GM21526 (cell line): ENCODE results near the gene TSEN15.

Experiments used
- ATAC-seq: cut with Tn5 transposase; IDR thresholded peaks from one replicate; pipeline ENCODE4 v1.9.1; 2021; ENCODE audit warnings: moderate library complexity; ENCODE audit not compliant: unreplicated experiment, low FRiP score

The TSEN15 gene

DNA sequence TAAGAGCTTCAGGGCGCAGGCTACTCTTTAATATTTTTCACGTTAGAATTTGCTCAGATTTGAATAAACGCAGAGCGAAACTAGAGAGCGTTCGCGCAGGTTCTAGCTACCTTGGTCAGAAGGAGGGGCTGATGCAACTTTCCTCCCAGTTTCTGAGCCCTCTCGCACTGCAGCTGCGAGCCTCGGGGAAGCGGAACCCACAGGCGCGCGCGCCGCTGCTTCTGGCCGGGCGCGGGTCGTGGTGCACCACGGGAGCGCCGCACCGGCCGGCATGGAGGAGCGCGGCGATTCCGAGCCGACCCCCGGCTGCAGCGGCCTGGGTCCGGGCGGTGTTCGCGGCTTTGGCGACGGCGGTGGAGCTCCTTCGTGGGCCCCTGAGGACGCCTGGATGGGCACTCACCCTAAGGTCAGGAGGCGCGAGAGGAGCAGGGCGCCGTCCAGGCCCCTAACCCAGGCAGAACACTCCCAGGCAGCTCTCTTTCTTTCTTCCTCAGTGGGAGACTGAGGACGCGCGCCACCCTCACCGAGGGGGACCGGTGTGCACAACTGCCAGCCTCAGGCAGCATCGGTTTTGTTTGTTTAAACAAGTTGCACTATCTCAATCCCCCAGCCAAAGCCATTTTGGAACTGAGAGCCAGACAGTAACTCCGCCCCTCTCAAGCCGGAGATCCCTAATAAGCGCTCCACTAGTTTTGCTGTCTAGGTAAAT is at the start of gene TSEN15:
TSEN15 (plus strand) TSS at position 246 of the 709 bp plus-strand sequence; CDS start at position 272, 26 bp downstream.
- ATAC-seq: peak; percentile 97

DNA sequence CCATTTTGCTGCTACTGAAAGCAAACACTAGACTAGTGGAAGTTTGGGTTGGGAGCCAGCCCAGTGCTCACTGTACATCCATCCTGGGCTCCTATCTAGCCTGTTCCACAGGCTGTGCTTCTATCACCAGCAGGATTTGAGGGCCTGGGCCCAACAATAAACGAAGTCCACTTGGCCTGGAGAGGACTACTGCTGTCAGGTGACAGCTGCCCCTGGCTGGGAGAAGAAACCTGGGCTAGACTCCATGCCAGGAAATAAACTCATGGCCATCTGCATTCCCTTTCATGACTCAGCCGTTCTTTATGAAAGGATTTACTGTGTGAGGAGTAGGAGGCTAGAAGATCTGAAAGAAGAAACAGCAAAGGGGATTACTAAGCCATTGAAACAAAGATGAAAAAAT is 49.5 kb upstream of the TSEN15 start:
- no peak for ATAC-seq

DNA sequence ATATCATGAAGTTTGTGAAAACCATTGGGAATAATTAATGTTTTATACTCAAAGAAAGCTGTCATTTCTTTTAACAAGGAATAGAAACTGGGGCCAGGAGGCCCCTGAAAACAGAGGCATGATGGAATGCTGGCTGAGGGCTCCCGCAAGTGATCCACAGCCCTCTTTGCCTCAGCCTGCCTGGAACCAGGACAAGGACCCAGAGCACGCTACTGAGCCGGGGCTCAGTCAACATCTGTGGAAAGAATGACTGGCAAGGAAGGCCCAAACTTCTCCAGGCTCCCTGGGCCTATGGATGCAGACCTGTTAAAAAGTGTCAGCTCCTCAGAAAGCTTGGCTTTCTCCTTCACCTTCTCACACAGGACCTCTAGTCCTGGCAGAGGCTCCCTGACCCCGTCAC is 46.6 kb upstream of the TSEN15 start:
- ATAC-seq: no peak

DNA sequence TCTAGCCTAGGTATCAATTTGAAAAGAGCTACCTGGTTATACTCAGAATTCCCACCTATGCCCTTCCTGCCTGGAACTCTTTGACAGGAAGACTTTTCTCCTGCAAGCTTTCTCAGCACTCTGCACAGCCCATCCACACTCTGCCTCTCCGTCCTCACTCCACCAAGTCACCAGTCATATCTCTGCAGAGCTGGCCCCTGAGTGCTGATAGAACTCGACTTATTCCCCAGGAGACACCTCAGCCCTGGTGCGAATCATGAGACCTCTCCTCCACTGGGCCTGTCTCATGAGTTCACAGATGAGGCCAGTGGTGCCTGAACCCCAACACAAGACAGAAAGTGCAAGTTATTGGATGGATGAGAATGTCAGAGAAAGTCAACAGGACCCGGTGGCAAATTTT is 46.0 kb upstream of the TSEN15 start:
- ATAC-seq: no peak

DNA sequence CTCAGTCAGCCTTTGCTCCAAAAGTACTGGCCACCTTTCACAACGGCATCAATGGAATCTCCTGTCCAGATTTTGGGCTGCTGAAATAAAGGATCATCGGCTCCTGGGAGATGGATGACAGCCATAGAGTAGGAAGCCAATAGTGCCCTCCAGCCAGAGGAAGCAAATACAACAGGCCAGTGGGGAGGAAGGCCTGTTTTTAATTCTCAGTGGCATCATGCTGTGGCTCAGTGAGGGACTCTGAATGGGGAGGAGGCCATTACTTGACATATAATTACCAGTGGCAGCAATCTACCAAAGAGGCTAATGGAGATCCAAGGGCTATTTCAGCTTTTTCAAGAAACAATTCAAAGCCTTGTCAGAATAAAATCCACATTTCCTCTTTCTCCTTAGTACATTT is 40.7 kb upstream of the TSEN15 start:
- ATAC-seq: no peak

DNA sequence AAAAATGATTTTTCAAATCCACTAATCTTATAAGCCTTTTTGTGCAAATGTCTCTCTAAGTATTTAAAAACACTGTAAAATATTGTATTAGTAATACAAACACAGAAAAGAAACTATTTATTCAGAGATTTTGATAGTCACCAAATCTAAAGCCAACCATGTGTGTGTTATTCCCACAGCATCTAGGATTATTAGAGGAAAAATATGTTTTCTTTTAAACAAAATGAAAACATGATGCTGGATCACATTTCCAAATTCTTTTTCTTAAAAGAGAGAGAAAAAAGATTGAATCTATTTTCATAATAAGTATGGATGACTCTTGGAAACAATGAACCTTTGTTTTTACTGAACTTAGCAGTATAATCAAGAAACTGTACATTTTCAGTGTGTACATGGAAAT is 39.3 kb upstream of the TSEN15 start:
- ATAC-seq: no peak

DNA sequence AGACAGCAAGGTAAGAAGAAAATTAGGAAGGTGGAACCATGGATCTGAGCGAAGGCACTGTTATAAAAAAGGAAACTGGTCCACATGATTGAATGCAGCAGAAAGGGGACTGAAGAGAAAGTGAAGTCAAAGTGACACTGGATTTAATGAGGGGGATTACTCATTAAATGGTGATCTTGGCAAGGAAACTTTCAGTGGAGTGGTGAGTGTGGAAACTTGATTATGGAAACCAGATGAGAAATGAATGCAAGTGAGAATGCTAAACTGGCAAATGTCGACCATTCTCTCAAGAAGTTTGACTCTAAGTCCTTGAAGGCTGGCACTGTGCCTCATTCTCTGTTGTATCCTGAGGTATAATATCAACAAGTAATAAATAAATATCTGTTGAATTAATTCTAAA is 37.3 kb upstream of the TSEN15 start:
- ATAC-seq: no peak

DNA sequence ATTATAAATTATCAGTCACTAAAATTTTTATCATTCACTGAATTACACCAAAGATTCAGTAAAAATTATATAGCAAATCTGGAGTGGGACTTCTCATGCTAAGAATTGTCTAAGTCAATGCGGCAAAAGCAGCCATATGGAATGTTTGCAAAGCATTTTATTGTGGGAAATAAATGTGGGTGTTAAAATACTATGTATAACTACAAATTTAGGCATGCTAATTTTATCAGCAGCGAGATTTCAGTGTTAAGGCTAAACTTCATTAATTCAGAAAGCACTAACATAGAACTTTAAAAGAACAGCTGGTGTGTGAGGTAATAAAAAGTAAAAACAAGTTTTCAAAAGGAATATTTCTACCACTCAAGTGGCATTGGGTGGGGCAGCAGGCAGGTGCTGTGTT is 35.4 kb upstream of the TSEN15 start:
- no peak for ATAC-seq

DNA sequence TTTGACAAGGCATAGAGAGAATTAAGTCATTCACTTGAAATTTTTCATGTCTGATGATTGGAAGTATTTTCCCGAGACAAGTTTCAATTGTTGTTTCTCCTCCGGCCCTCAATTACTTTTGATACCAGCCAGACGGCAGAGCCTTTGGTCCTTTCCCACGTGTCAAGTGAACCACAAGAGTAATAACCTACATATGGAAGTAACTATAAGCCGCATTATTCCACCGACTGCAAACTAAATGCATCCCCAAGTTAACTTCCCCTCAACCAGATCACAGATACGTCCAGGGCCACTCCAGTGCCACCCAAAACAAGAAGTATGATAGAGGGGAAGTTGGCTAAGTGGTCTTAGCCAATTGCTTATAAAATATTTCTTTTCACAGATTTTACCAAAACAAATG is 34.2 kb upstream of the TSEN15 start:
- no peak for ATAC-seq

DNA sequence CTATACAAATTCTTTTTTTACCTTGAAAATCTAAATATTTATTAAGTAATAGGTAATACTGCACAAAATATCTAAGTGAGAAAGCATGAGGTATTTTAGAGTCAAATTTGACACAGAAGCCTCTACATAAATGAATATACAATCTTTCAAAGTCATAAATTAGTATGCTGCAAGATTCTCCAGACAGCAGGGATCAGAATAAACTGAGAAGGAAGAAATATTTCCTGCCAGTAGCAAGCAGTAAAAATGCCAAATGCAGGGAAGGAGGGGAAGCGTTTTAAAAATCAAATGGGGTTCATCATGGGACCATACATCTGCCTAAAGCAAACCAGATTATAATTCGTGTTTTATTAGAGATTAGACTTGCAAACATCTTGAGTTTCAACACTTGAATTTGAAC is 32.9 kb upstream of the TSEN15 start:
- ATAC-seq: no peak

DNA sequence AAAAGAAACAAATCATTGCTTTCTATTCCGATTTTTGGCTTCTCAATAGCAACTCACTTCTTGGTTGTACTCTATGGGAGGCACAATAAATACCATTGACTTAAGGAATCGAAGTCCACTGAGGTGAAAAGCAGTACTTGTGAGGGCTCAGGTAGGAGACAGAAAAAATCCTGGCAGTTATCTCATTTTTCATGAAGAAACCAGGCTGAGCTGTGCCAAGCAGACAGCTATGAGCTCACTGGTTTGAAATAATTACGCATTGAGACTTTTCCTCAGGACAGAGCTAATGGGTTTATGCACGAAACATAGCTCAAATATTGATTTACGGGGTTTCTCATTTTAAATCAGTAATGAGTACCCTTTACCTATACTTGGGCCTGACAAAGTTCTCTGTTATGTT is 32.5 kb upstream of the TSEN15 start:
- ATAC-seq: no peak

DNA sequence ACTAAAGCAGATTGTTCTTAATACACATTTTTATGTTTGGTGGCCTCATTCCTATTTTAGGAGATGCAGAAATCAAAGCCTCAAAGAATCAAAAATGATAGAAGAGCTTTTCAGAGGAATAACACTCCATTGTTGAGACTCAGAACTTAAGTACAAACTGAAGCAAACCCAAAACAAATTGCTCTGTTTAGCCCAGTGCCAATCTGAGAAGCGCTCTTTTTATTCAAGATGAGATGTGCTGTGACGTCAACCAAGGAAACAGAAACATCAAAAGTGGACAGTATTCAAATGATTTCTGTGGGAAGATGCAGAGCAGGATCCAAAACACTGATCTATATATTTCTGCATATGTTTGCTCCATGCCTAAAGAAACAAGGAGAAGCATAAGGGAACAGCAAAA is 32.0 kb upstream of the TSEN15 start:
- ATAC-seq: no peak

DNA sequence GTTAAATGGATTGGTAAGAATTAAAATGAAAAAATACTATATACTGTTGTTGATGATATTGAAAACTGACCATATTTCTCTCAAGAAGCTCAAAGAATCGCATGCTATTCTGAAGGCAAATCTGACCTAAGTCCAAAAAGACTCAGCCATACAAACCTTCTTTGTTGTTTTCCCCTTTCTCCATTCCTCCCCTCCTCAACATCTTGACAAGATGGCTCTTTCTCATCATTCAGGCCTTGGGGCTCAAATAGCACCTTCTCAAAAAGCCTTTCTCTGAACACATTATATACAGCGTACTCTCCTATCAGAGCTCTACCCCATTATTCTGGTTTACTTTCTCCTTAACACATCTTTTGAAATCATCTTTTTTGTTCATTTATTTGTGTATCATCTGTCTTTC is 31.2 kb upstream of the TSEN15 start:
- no peak for ATAC-seq

DNA sequence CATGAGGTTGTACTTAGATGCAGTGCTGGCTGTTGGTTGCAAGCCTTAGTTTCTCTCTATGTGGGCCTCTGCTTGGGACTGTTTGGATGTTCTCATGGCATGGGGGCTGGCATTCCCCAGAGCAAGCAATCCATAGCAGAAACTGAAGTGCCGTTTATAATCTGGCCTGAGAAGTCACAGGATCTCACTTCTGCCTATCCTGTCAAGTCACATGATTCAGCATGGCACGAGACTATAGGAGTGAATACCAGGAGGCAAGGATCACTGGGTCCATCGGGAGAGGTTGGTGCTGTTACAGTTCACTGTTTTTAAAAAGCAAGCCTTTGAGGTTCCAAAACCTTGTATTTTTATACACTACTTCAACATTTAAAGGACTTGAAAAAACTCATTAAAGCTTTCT is 30.7 kb upstream of the TSEN15 start:
- ATAC-seq: no peak

DNA sequence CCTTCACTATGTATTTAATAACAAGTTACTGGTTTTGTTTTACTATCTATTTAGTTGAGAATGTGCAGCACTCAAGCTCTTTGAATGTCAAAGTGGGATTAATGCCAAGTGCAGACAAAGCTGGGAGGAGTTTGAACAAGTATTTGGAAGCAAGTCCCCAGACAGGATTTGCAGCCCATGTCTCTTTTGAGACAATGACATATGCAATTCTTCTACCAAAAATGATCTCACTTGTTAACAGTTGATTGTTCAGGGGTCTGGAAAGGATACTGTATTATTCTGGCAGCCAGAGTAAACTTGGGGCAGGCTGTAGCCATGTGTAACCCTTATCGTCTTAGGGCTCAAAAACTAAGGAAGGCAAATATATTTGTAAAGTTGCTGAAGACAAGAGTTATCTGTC is 29.8 kb upstream of the TSEN15 start:
- no peak for ATAC-seq

DNA sequence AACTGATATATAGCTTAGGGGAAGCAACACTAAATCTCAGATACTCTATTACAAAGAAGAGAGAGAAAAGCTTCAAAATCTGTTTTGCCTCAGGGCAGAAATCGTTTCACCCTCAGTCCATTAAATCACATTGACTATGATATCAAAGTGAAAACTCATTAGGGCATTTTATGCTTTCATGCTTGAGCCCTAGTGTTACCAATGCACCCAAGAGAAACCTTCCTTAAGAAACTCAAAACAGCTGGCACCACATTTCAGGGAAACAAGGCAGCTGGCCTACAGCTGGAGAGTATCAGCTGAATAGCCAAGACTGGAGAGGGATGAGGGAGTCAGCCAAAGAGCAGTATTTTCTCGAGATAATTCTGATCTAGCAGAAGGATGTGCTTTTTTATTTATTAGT is 28.9 kb upstream of the TSEN15 start:
- no peak for ATAC-seq

DNA sequence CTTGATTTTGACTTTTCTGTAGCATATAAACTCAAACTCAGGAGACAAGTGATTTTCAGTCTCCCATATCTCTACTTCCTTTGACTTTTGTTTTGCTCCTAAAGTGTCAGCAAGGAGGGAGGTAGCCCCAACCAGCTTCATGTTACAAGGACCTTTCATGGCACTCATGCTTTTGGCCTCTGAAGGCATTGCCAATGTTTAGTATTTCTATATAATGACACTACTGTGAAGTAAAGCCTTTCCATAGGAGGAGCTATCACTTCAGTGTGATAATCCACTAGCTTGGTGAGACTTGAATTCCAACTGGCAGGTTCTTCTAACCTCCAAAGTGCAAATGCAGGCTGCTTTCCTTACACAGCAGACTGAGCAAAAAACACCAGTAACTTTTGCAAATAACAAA is 28.4 kb upstream of the TSEN15 start:
- no peak for ATAC-seq

DNA sequence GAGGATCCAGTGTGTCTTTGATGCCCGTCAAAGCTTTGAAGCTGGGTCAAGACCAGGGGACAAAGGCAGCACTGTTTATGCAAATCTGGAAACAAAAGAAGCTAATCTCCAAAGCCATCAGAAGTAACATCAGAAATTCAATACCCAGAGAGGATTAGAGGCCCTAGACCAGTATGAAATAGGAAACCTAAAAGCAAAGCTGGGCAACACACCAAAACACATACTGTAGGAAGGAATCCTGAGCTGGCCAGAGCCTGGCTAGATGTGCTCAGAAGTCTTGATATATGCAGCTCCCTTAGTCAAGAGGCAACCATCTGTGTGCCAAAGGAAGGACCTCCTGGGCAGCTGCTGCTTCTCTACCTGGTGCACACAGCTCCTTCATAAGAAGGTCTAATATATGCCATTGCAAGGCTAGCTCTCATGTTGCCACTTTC is 26.3 kb upstream of the TSEN15 start:
- no peak for ATAC-seq

DNA sequence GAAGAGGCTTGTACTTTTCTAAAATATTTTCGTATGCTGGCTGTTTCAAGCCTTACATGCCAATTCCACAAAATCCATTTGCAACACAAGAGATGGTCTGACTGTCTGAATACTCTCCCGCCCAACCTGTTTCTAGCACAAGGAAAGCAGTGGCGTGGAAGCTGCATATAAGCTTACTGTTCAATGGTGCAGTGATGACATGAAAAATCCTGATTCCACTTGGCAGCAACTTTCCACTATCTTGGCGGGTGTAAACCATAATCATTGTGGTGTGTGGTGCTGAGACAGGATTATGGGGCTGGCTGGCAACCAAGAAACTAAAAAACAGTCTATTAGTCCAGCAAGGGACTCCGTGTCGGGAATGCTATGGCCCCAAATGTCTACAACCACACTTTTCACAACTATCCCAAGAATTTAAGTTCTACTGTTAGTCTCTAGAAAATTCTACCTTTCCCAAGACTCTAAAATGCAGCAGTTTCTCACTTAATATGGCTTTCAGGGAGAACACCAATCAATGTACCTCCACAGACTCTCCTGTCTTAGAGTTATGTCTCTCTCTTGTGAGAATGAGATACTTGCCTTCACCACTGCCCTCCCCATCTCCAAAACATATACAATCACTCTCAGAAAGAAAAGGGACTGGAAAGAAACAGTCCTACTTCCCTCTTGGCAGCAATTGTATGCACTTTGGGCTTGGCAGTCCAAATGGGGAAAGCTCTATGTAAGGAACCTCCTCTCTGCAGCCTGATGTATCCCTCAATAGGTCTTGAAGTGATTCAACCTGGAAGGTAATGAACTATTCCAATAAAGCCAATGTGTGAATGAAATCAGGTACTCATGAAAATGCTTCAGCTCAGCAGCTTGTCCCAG is 23.5 kb upstream of the TSEN15 start:
- ATAC-seq: no peak

DNA sequence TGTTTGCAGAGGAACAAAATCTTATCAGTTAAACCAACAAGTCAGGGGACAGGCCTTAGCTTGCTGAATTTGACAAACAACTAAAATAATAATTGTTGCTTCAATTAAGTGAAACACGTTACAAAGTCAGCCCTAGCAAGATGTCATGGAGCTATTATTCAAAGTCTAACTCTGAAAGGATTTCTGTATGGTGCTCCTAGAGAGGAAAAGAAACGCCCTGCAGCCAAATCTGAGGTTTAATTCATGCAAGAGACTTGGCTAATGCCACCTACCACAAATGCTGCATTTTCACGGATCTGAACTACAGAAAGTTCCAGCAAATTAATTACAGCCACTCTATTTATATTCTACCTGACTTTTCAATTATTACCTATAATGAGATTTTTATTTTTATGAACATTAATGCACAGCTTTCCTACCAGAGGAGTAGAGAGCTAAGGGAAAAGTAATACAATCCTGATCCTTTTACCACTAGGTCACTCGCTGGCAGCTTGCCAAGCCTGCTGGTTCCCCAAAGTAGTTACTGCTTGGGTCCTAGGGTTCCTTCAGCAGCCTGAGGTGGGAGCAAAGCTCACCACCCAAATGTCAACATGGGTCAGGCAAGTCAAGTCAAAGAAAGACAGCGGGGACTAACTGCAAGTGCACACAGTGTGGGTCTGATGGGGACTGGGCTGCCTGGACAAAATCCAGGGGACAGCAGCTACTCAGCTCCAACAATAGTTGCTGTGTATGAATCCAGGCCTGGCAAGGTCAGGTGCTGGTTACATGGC is 22.5 kb upstream of the TSEN15 start:
- ATAC-seq: no peak

DNA sequence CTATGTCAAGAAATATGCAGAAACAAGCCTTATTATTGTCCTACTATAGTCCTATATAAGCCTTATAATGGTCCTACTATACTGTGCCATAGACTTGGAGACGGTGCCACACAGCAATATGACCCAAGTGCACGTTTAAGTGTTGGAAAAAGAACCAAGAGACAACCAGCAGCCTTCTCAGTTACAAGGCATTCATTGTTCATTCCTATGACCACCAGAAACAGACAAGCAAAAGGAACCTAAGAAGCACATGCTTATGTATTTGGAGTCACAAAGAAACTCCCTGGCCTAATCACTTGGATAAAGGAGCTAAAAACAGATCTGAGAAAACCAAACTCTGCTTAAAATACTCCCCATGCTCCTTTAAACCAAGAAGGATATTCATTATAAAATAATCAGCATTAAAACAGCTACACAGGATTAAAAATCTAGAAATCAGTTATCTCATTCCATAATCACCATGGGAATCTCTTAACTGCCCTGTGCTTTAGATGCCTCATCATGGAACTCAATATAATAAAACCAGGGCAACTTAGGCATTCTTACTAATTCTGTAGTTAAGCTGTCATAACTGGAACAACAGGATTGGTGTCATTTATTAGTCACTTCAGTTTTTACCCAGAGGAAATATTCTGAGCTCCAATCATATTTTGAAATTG is 21.0 kb upstream of the TSEN15 start:
- no peak for ATAC-seq
